Neural cell (in vitro differentiated cells): ENCODE results near the gene ATAD3C. TPM values are rescaled to one million over a fixed set of nuclear protein-coding genes. Genes with fewer than 3 reads are reported as not detected.
"Not testable (repeated sequence)": the region's sequence is repeated elsewhere in the genome, so short reads cannot be mapped to it uniquely, and the experiment has no call there.

Source experiments
- H2AFZ ChIP-seq: fragments of 200-600, 300-800 bp; sonication (generic), shearing (Covaris generic); 2 replicates; pipeline ENCODE4 v1.6.0; 2014; ENCODE audit warnings: low read depth, mild to moderate bottlenecking, antibody characterized with exemption, low read length, moderate library complexity
- H3F3A ChIP-seq: fragments of 200-600 bp; shearing (Covaris generic); 2 replicates; pipeline ENCODE4 v1.6.1; 2016; ENCODE audit warnings: mild to moderate bottlenecking, moderate library complexity, mixed read lengths, antibody characterized with exemption, low read length; ENCODE audit not compliant: insufficient read depth, poor library complexity, severe bottlenecking
- H3K27ac ChIP-seq: fragments of 200-600, 300-800 bp; sonication (generic), shearing (Covaris generic); 2 replicates; pipeline ENCODE4 v1.5.1; 2014; ENCODE audit warnings: mild to moderate bottlenecking, low read length, moderate library complexity
- H3K27me3 ChIP-seq: fragments of 300-800, 200-600 bp; sonication (generic), shearing (Covaris generic); 2 replicates; pipeline ENCODE4 v1.6.0; 2014; ENCODE audit warnings: mild to moderate bottlenecking, low read depth, low read length, moderate library complexity; ENCODE audit not compliant: insufficient read depth
- H3K36me3 ChIP-seq: fragments of 300-800, 200-600 bp; sonication (generic), shearing (Covaris generic); 2 replicates; pipeline ENCODE4 v1.5.1; 2014; ENCODE audit warnings: mild to moderate bottlenecking, antibody characterized with exemption, low read length, moderate library complexity; ENCODE audit not compliant: insufficient read depth
- H3K4me2 ChIP-seq: fragments of 300-800, 200-600 bp; sonication (generic), shearing (Covaris generic); 2 replicates; pipeline ENCODE4 v1.6.0; 2014; ENCODE audit warnings: mild to moderate bottlenecking, low read length
- H3K4me3 ChIP-seq: fragments of 300-800, 200-600 bp; sonication (generic), shearing (Covaris generic); 2 replicates; pipeline ENCODE4 v1.5.1; 2014; ENCODE audit warnings: mild to moderate bottlenecking, low read length, moderate library complexity
- H3K79me2 ChIP-seq: fragments of 200-600 bp; shearing (Covaris generic); replicated peaks from 2 replicates; pipeline ENCODE4 v1.6.0; 2014; ENCODE audit warnings: mild to moderate bottlenecking, low read length, moderate library complexity; ENCODE audit not compliant: insufficient read depth
- H3K9ac ChIP-seq: fragments of 300-800, 200-600 bp; sonication (generic), shearing (Covaris generic); 2 replicates; pipeline ENCODE4 v1.6.1; 2016; ENCODE audit warnings: mild to moderate bottlenecking, low read length, mixed read lengths
- H3K9me2 ChIP-seq: fragments of 200-600 bp; shearing (Covaris generic); 2 replicates; pipeline ENCODE4 v1.6.1; 2016; ENCODE audit warnings: mild to moderate bottlenecking, low read length, mixed read lengths; ENCODE audit not compliant: insufficient read depth
- H3K9me3 ChIP-seq: fragments of 200-600, 300-800 bp; sonication (generic), shearing (Covaris generic); 2 replicates; pipeline ENCODE4 v1.6.1; 2016; ENCODE audit warnings: mild to moderate bottlenecking, mixed run types, low read length, moderate library complexity, mixed read lengths
- H4K20me1 ChIP-seq: fragments of 200-600 bp; shearing (Covaris generic); 2 replicates; pipeline ENCODE4 v1.6.1; 2016; ENCODE audit warnings: mild to moderate bottlenecking, mixed run types; ENCODE audit not compliant: insufficient read depth
- CTCF ChIP-seq: fragments of 450-650 bp; IDR thresholded peaks from 2 replicates; pipeline ENCODE4 v1.5.1; 2014; ENCODE audit warnings: antibody characterized with exemption, mild to moderate bottlenecking, moderate library complexity; ENCODE audit not compliant: poor library complexity, severe bottlenecking
- EP300 ChIP-seq: fragments of 450-650 bp; conservative IDR thresholded peaks from 2 replicates; pipeline ENCODE4 v1.6.1; 2014; ENCODE audit warnings: antibody characterized with exemption, mild to moderate bottlenecking, moderate library complexity; ENCODE audit not compliant: poor library complexity, severe bottlenecking
- EZH2 ChIP-seq: fragments of 200-600, 300-800 bp; shearing (Covaris generic), sonication (generic); IDR thresholded peaks from 2 replicates; pipeline ENCODE4 v1.6.1; 2014; ENCODE audit warnings: antibody characterized with exemption, low read length, borderline replicate concordance, mild to moderate bottlenecking; ENCODE audit not compliant: insufficient read depth, poor library complexity, severe bottlenecking
- MXI1 ChIP-seq: fragments of 450-650 bp; conservative IDR thresholded peaks from 2 replicates; pipeline ENCODE4 v1.6.1; 2014; ENCODE audit warnings: antibody characterized with exemption, mild to moderate bottlenecking; ENCODE audit not compliant: poor library complexity, severe bottlenecking
- POLR2AphosphoS5 ChIP-seq: IDR thresholded peaks from 2 replicates; pipeline ENCODE4 v1.6.1; 2012
- RAD21 ChIP-seq: fragments of 450-650 bp; conservative IDR thresholded peaks from 2 replicates; pipeline ENCODE4 v1.6.1; 2014; ENCODE audit warnings: antibody characterized with exemption, mild to moderate bottlenecking, moderate library complexity
- REST ChIP-seq: IDR thresholded peaks from 2 replicates; pipeline ENCODE4 v1.6.1; 2012; ENCODE audit warnings: borderline replicate concordance
- SMC3 ChIP-seq: fragments of 450-650 bp; conservative IDR thresholded peaks from 2 replicates; pipeline ENCODE4 v1.6.1; 2014; ENCODE audit warnings: antibody characterized with exemption, mild to moderate bottlenecking, moderate library complexity; ENCODE audit not compliant: poor library complexity
- TAF1 ChIP-seq: IDR thresholded peaks from 2 replicates; pipeline ENCODE4 v1.6.1; 2012; ENCODE audit warnings: low read depth
- polyA plus RNA-seq: library from polyadenylated mRNA; depleted of rRNA; stranded (reverse); fragments of >200 nt; gene quantifications from 2 replicates; pipeline ENCODE4 v1.2.3, GENCODE V29; 2014

ATAD3C gene
- polyA plus RNA-seq, 1 donor from 2014 or later: not detected

- Histone ChIP-seq H3K4me2 (no peak overlapping the region), H3K79me2 (peaks cover 41% of the 10 kb centered on the region), H3F3A (no peaks in the 10 kb centered on the region), H3K9ac (no peak overlapping the region), H2AFZ (no peak overlapping the region), H3K27me3 (no peaks in the 10 kb centered on the region), H4K20me1 (no peaks in the 10 kb centered on the region), H3K27ac (no peak overlapping the region), H3K4me3 (no peak overlapping the region), H3K36me3 (no peaks in the 10 kb centered on the region), H3K9me3 (no peaks in the 10 kb centered on the region), H3K9me2 (no peaks in the 10 kb centered on the region)
- TF ChIP-seq POLR2AphosphoS5 (no peak), MXI1 (no peak), CTCF (peak; percentile 52), TAF1 (no peak), SMC3 (no peak), EZH2 (no peak), REST (no peak), RAD21 (no peak)
Measured at GRCh38 chr1:1402072-1402900, 47.2 kb upstream of the ATAD3C start.

- H3K79me2 ChIP-seq: peaks cover 39% of the 10 kb centered on the region
- H3K36me3 ChIP-seq: not testable (repeated sequence)
Measured at GRCh38 chr1:1402901-1403392, 46.5 kb upstream of the ATAD3C start.

GRCh38 chr1:1403653-1404052, 45.8 kb upstream of the ATAD3C start:
- no peak overlapping the region for H3K27ac ChIP-seq
- no peak for TF ChIP-seq SMC3
- no peak for TF ChIP-seq RAD21
- TF ChIP-seq REST: no peak
- TF ChIP-seq EZH2: no peak
- no peak for TF ChIP-seq CTCF
- no peak for TF ChIP-seq EP300
- TF ChIP-seq POLR2AphosphoS5: no peak
- TF ChIP-seq TAF1: no peak
- no peak for TF ChIP-seq MXI1
- no peaks in the 10 kb centered on the region for H3K27me3 ChIP-seq
- no peaks in the 10 kb centered on the region for H4K20me1 ChIP-seq
- no peaks in the 10 kb centered on the region for H3K9me3 ChIP-seq
- no peak overlapping the region for H3K9ac ChIP-seq
- H3K9me2 ChIP-seq: no peaks in the 10 kb centered on the region
- no peak overlapping the region for H2AFZ ChIP-seq
- no peaks in the 10 kb centered on the region for H3F3A ChIP-seq
- peaks cover 39% of the 10 kb centered on the region for H3K79me2 ChIP-seq
- no peaks in the 10 kb centered on the region for H3K36me3 ChIP-seq
- no peak overlapping the region for H3K4me3 ChIP-seq
- no peak overlapping the region for H3K4me2 ChIP-seq

More at GRCh38 chr1:1402901-1403392, 46.5 kb upstream of the ATAD3C start:
- H3K9ac ChIP-seq, H3K9me2 ChIP-seq, H3K4me3 ChIP-seq, H3K9me3 ChIP-seq, H3K4me2 ChIP-seq, H2AFZ ChIP-seq, H3K27me3 ChIP-seq, H3K27ac ChIP-seq, H4K20me1 ChIP-seq, H3F3A ChIP-seq: not testable (repeated sequence)
